CD4-positive, alpha-beta memory T cell (primary cell): ENCODE results near the gene KLC1. TPM values are rescaled to one million over a fixed set of nuclear protein-coding genes. Genes with fewer than 3 reads are reported as not detected.

Source experiments
- CTCF ChIA-PET: fragments of 350-600 bp; sonication (Branson Sonifier 250); formaldehyde crosslinking; loops from one replicate; lab custom pipeline; 2021; ENCODE audit warnings: inconsistent platforms; ENCODE audit not compliant: partially characterized antibody; lab: Charles Lee
- POLR2A ChIA-PET: fragments of 350-600 bp; sonication (Branson Sonifier 250); formaldehyde crosslinking; loops from one replicate; lab custom pipeline; 2021; ENCODE audit not compliant: partially characterized antibody; lab: Charles Lee
- DNase-seq, 5 donors: peaks; one replicate each; pipeline versions ENCODE4 v3.0.0 to v3.0.0-alpha.2; 2020 to 2022; ENCODE audit warnings: mixed read lengths in 1 of 5
- H3K27ac ChIP-seq: one replicate; pipeline ENCODE4 v1.7.0; 2013; ENCODE audit warnings: low read depth, low read length
- H3K27me3 ChIP-seq: 2 replicates; pipeline ENCODE4 v1.7.0; 2013; ENCODE audit warnings: mild to moderate bottlenecking, low read length, moderate library complexity; ENCODE audit not compliant: insufficient read depth
- H3K36me3 ChIP-seq: 2 replicates; pipeline ENCODE4 v1.7.0; 2013; ENCODE audit warnings: mild to moderate bottlenecking, low read length, moderate library complexity; ENCODE audit not compliant: insufficient read depth
- H3K4me1 ChIP-seq: 2 replicates; pipeline ENCODE4 v1.7.0; 2013; ENCODE audit warnings: mild to moderate bottlenecking, low read length, moderate library complexity; ENCODE audit not compliant: insufficient read depth
- H3K4me3 ChIP-seq, 2 donors: one replicate each; pipeline ENCODE4 v1.7.0; 2013; ENCODE audit warnings: low read length in 2 of 2, mild to moderate bottlenecking in 1 of 2
- H3K9me3 ChIP-seq, 2 donors: one replicate each; pipeline ENCODE4 v1.7.0; 2013; ENCODE audit warnings: low read length in 2 of 2, control low read depth in 1 of 2; ENCODE audit not compliant: control insufficient read depth in 1 of 2
- H3K27ac Mint-ChIP-seq, 7 donors: one replicate each; pipeline ENCODE4 v1.8.0; 2020 to 2021; ENCODE audit warnings: mixed read lengths in 7 of 7, mild to moderate bottlenecking in 6 of 7, inconsistent platforms in 3 of 7, moderate library complexity in 3 of 7
- H3K27me3 Mint-ChIP-seq, 2 donors: one replicate each; pipeline ENCODE4 v1.8.0; 2020 to 2021; ENCODE audit warnings: mixed read lengths in 2 of 2
- H3K36me3 Mint-ChIP-seq, 2 donors: one replicate each; pipeline ENCODE4 v1.8.0; 2020 to 2021; ENCODE audit warnings: mixed read lengths in 2 of 2, inconsistent platforms in 1 of 2, mild to moderate bottlenecking in 1 of 2
- H3K4me1 Mint-ChIP-seq, 4 donors: one replicate each; pipeline ENCODE4 v1.8.0; 2020 to 2021; ENCODE audit warnings: mixed read lengths in 4 of 4, mild to moderate bottlenecking in 1 of 4
- H3K4me3 Mint-ChIP-seq, 8 donors: one replicate each; pipeline ENCODE4 v1.8.0; 2020 to 2021; ENCODE audit warnings: mixed read lengths in 8 of 8, mild to moderate bottlenecking in 7 of 8, moderate library complexity in 6 of 8, inconsistent platforms in 3 of 8
- H3K9me3 Mint-ChIP-seq, 8 donors: one replicate each; pipeline ENCODE4 v1.8.0; 2020 to 2021; ENCODE audit warnings: mixed read lengths in 8 of 8, mild to moderate bottlenecking in 5 of 8, inconsistent platforms in 3 of 8, moderate library complexity in 1 of 8
- intact Hi-C: fragments of 100-400 bp; cut with micrococcal nuclease; formaldehyde crosslinking; loops from one replicate; pipeline ENCODE4 v1.15.1; 2023
- polyA plus RNA-seq, 2 donors: library from polyadenylated mRNA; unstranded; fragments of 300-500 nt; fragmentation: Illumina TruSeq; gene quantifications; one replicate each; pipeline ENCODE4 v1.2.3, GENCODE V29; 2021
- total RNA-seq, 2 experiments: library from RNA; stranded (reverse); gene quantifications; one replicate each; pipeline ENCODE4 v1.2.3, GENCODE V29; 2021

Gene KLC1
- total and polyA plus RNA-seq, 4 experiments from 2014 or later, result 31.8 to 278 (median 165) TPM

DNA sequence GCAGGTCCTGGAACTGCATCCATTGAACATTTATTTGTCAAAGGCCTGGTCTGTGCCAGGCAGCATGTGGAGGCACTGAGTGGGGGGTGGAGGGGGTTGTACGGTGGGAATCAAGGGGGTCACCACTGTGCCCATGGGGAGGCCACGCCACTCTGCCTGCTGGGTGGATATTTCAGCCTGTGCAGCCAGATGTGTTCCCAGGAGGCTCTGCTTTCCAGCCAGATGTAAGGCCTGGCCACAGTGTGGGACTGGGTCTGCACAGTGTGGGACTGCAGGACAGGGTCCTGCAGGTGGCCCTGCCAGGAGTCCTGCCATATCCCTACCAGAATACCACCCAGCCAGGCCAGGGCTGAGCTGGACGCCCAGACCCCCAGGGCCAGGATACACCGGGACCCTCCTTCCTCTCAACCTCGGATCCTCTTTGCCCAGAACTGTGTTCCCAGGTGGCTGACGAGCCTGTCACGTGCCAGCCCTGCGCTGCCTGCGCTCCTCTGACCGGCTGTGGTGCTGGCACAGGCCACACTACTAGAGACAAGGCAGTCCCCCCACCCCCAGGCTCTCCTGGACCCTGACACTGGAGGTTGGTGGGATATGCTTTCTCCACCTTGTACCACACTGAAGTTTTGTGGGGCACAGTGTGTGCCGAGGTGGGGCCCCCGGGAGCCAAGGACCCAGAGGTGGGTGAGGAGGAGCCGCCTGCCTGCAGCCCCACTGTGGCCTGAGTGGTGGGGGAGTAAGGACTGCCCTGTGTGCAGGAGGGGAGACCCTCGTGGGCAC lies 68.8 kb downstream of the KLC1 start:
- peaks cover 9 to 57% of the 10 kb centered on the region in 2 donors for H3K36me3 Mint-ChIP-seq
- POLR2A ChIA-PET, result no interaction called here

GRCh38 chr14:103698380-103699260 lies 69.6 kb downstream of the KLC1 start:
- Mint-ChIP-seq H3K9me3 (no peaks in the 10 kb centered on the region), H3K27ac (no peak overlapping the region), H3K4me1 (peaks cover 4 to 7% (median 5%) of the 10 kb centered on the region in 4 donors), H3K36me3 (peaks cover 13 to 57% of the 10 kb centered on the region in 2 donors), H3K27me3 (no peaks in the 10 kb centered on the region), H3K4me3 (no peak overlapping the region)
- DNase-seq, result no peak
- no peaks in the 10 kb centered on the region for H3K4me1 ChIP-seq
- no peaks in the 10 kb centered on the region for H3K9me3 ChIP-seq
- POLR2A ChIA-PET, result no interaction called here
- intact Hi-C loops, result no loop called here
- CTCF ChIA-PET, result no interaction called here
- no peak overlapping the region for H3K4me3 ChIP-seq
- no peaks in the 10 kb centered on the region for H3K27me3 ChIP-seq
- H3K36me3 ChIP-seq, result peaks cover 28% of the 10 kb centered on the region
- H3K27ac ChIP-seq, result no peak overlapping the region

More for the DNA sequence above, 68.8 kb downstream of the KLC1 start:
- Mint-ChIP-seq H3K4me3 (no peak overlapping the region), H3K27me3 (no peaks in the 10 kb centered on the region), H3K27ac (peak overlapping the region in 1 of 7 donors; percentile 58), H3K4me1 (peaks cover 4 to 7% (median 5%) of the 10 kb centered on the region in 4 donors), H3K9me3 (no peaks in the 10 kb centered on the region)
- peak in 1 of 5 donors; percentile 30 for DNase-seq
- Histone ChIP-seq H3K27me3 (no peaks in the 10 kb centered on the region), H3K4me1 (no peaks in the 10 kb centered on the region), H3K4me3 (no peak overlapping the region), H3K36me3 (peaks cover 36% of the 10 kb centered on the region), H3K9me3 (no peaks in the 10 kb centered on the region), H3K27ac (no peak overlapping the region)
- CTCF ChIA-PET, result no interaction called here
- intact Hi-C loops, result no loop called here

- Mint-ChIP-seq H3K36me3 (peaks cover 14 to 55% of the 10 kb centered on the region in 2 donors), H3K4me3 (no peak overlapping the region), H3K9me3 (no peaks in the 10 kb centered on the region), H3K27ac (peak overlapping the region in 2 of 7 donors; percentile 46 to 64), H3K4me1 (peaks cover 4 to 9% (median 5%) of the 10 kb centered on the region in 4 donors), H3K27me3 (no peaks in the 10 kb centered on the region)
- CTCF ChIA-PET, result no interaction called here
- Histone ChIP-seq H3K4me3 (no peak overlapping the region), H3K27ac (no peak overlapping the region), H3K4me1 (no peaks in the 10 kb centered on the region), H3K9me3 (no peaks in the 10 kb centered on the region), H3K36me3 (peaks cover 23% of the 10 kb centered on the region), H3K27me3 (no peaks in the 10 kb centered on the region)
- intact Hi-C loops, result no loop called here
- DNase-seq, result no peak
- POLR2A ChIA-PET, result no interaction called here
These were observed 70.2 kb downstream of the KLC1 start for GRCh38 chr14:103699261-103699661.

GRCh38 chr14:103699901-103700752 lies 71.1 kb downstream of the KLC1 start:
- Histone ChIP-seq H3K27me3 (no peaks in the 10 kb centered on the region), H3K9me3 (no peaks in the 10 kb centered on the region), H3K4me3 (no peak overlapping the region), H3K27ac (no peak overlapping the region), H3K36me3 (peaks cover 19% of the 10 kb centered on the region), H3K4me1 (no peaks in the 10 kb centered on the region)
- Mint-ChIP-seq H3K27me3 (no peaks in the 10 kb centered on the region), H3K9me3 (peaks cover 0 to 3% (median 0%) of the 10 kb centered on the region in 8 donors), H3K4me1 (peaks cover 4 to 9% (median 5%) of the 10 kb centered on the region in 4 donors), H3K36me3 (peaks cover 14 to 58% of the 10 kb centered on the region in 2 donors), H3K27ac (peak overlapping the region in 3 of 7 donors; percentile 42 to 76 (median 46)), H3K4me3 (no peak overlapping the region)
- POLR2A ChIA-PET, result no interaction called here
- intact Hi-C loops, result no loop called here
- peak in 1 of 5 donors; percentile 27 for DNase-seq
- CTCF ChIA-PET, result no interaction called here

DNA sequence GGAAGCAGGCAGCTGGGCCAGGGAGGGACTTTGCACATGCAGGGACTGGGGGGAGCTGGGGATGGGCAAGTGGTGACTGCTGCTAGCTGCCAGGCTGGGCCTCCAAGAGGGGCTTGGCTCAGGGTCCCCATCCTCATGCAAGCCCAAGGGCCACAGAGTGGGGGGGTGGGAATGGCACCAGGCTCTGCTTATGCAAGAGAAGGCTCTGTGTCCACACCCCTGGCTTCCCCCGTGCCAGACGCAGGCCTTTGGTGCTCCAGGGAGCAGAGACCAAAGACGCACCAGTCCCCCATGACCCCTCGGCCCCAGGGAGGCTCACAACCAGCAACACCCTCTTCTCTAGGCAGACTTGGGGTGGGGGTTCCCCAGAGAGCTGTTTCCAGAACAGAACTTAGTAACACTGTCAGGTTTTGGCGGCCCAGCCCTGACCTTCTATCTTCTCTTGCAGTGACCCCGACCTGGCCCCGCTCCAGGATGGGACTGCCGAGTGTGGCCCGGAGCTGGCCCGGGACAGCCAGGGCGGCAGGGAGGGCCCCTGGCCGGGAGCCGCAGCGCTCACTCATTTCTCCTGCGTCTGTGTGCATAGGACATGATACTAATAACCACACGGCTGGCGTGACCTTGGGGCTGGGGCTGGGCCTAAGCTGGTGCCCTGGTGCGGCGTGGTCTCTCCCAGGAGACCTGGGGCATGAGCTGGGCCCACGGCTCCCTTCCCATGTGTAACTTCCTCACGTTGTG lies 71.9 kb downstream of the KLC1 start:
- intact Hi-C loops, result no loop called here
- DNase-seq, result no peak
- no peak overlapping the region for H3K27ac Mint-ChIP-seq
- peaks cover 14 to 54% of the 10 kb centered on the region in 2 donors for H3K36me3 Mint-ChIP-seq
- peaks cover 0 to 3% (median 0%) of the 10 kb centered on the region in 8 donors for H3K9me3 Mint-ChIP-seq
- no peaks in the 10 kb centered on the region for H3K4me1 ChIP-seq
- H3K36me3 ChIP-seq, result peaks cover 19% of the 10 kb centered on the region
- ChIA-PET POLR2A (interaction anchor here (1.0 kb wide), 1 partner anchor 15 kb away, joined by 4 read pairs; the partner anchor contains the start of genes XRCC3 and ZFYVE21), CTCF (no interaction called here)
- H3K27me3 Mint-ChIP-seq, result no peaks in the 10 kb centered on the region
- no peak overlapping the region for H3K27ac ChIP-seq
- H3K27me3 ChIP-seq, result no peaks in the 10 kb centered on the region
- no peaks in the 10 kb centered on the region for H3K9me3 ChIP-seq
- H3K4me1 Mint-ChIP-seq, result peaks cover 3 to 9% (median 5%) of the 10 kb centered on the region in 4 donors
- no peak overlapping the region for H3K4me3 ChIP-seq
- H3K4me3 Mint-ChIP-seq, result no peak overlapping the region

DNA sequence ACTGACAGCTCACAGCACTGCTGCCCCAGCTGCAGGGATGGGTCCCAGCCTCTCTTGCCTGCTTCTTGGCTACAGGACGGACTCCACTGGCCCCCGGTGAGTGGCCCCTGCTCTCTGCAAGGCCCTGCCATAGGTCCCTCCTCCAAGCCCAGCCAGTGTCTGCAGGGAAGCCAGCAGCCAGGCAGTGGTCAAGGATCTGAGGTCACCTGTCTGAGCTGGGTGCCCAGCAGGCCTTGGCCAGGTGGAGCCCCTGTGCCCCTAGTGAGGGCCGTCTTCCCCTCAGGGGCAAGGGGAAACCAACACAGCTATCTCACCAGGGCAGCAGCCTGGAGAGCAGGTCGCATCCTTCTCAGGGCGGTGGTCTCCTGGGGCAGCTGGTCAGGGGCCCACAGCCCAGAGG lies 73.1 kb downstream of the KLC1 start:
- peaks cover 0 to 4% (median 2%) of the 10 kb centered on the region in 4 donors for H3K4me1 Mint-ChIP-seq
- H3K36me3 Mint-ChIP-seq, result peaks cover 14 to 44% of the 10 kb centered on the region in 2 donors
- H3K4me3 Mint-ChIP-seq, result no peak overlapping the region
- ChIA-PET CTCF (no interaction called here), POLR2A (interaction anchor here (0.9 kb wide), 1 partner anchor 13 kb away, joined by 3 read pairs; the partner anchor contains the start of gene XRCC3)
- Histone ChIP-seq H3K4me1 (no peaks in the 10 kb centered on the region), H3K4me3 (no peak overlapping the region), H3K9me3 (no peaks in the 10 kb centered on the region), H3K27me3 (no peaks in the 10 kb centered on the region), H3K36me3 (peaks cover 12% of the 10 kb centered on the region), H3K27ac (no peak overlapping the region)
- no peaks in the 10 kb centered on the region for H3K27me3 Mint-ChIP-seq
- intact Hi-C loops, result no loop called here
- peak overlapping the region in 1 of 7 donors; percentile 65 for H3K27ac Mint-ChIP-seq
- H3K9me3 Mint-ChIP-seq, result peaks cover 0 to 3% (median 0%) of the 10 kb centered on the region in 8 donors
- DNase-seq, result no peak
